H1 (cell line): ENCODE measurements around the gene RHBDD1. TPM values are rescaled to one million over a fixed set of nuclear protein-coding genes. Genes with fewer than 3 reads are reported as not detected.

ENCODE experiments used
- CTCF ChIA-PET: fragments of 300-600 bp; sonication (Branson Sonifier 250); formaldehyde crosslinking; loops from one replicate; lab custom pipeline; 2021; ENCODE audit not compliant: partially characterized antibody; lab: Charles Lee
- POLR2A ChIA-PET: fragments of 300-600 bp; sonication (Branson Sonifier 250); formaldehyde crosslinking; loops from one replicate; lab custom pipeline; 2021; ENCODE audit warnings: inconsistent platforms; ENCODE audit not compliant: partially characterized antibody; lab: Charles Lee
- DNase-seq, 2 experiments: peaks; one replicate each; pipeline versions ENCODE4 v3.0.0 to v3.0.0-alpha.2; 2010 to 2022; ENCODE audit warnings: low spot score in 2 of 2, low read depth in 1 of 2, mixed read lengths in 1 of 2
- FAIRE-seq: peaks from 2 replicates; lab custom pipeline; 2011; peaks lifted over from hg19 to GRCh38; lab: Jason Lieb, UNC
- H2AFZ ChIP-seq: 2 replicates; pipeline ENCODE4 v1.8.1; 2012; ENCODE audit warnings: low read length, inconsistent platforms
- H2AK5ac ChIP-seq: 2 replicates; pipeline ENCODE4 v1.6.1; 2013; ENCODE audit warnings: low read depth, low read length
- H2BK120ac ChIP-seq: replicated peaks from 2 replicates; pipeline ENCODE3; 2013; ENCODE audit warnings: low read depth, low read length, inconsistent platforms
- H2BK12ac ChIP-seq: 2 replicates; pipeline ENCODE4 v1.6.1; 2013; ENCODE audit warnings: low read depth, low read length
- H2BK15ac ChIP-seq: 2 replicates; pipeline ENCODE4 v1.6.1; 2013; ENCODE audit warnings: low read length
- H2BK20ac ChIP-seq: 2 replicates; pipeline ENCODE4 v1.6.1; 2013; ENCODE audit warnings: low read length
- H2BK5ac ChIP-seq: 2 replicates; pipeline ENCODE4 v1.6.1; 2013; ENCODE audit warnings: low read depth, low read length
- H3K14ac ChIP-seq: 2 replicates; pipeline ENCODE4 v1.6.1; 2013; ENCODE audit warnings: inconsistent platforms; ENCODE audit not compliant: insufficient read length
- H3K18ac ChIP-seq: 2 replicates; pipeline ENCODE4 v1.6.1; 2013; ENCODE audit warnings: low read length; ENCODE audit errors: extremely low read depth
- H3K23ac ChIP-seq: 2 replicates; pipeline ENCODE4 v1.6.1; 2013; ENCODE audit warnings: inconsistent platforms; ENCODE audit not compliant: insufficient read length
- H3K23me2 ChIP-seq: 2 replicates; pipeline ENCODE4 v1.6.1; 2013; ENCODE audit warnings: low read depth, low read length
- H3K27ac ChIP-seq: 2 replicates; pipeline ENCODE4 v1.6.1; 2011; ENCODE audit warnings: low read depth, low read length, inconsistent platforms
- H3K27me3 ChIP-seq, 4 experiments: replicated peaks in 1 of 4; 1 replicate in 1 of 4; 2 replicates in 3 of 4; pipeline versions ENCODE4 v1.6.1 to v1.8.1; 2011 to 2013; ENCODE audit warnings: low read length in 3 of 4, mild to moderate bottlenecking in 3 of 4, inconsistent platforms in 2 of 4, mixed read lengths in 2 of 4, moderate library complexity in 1 of 4; ENCODE audit not compliant: control insufficient read depth in 3 of 4, insufficient read depth in 3 of 4; ENCODE audit errors: extremely low read depth in 1 of 4
- H3K36me3 ChIP-seq, 4 experiments: 2 replicates each; pipeline versions ENCODE4 v1.6.1 to v1.8.1; 2011 to 2013; ENCODE audit warnings: mild to moderate bottlenecking in 4 of 4, low read length in 3 of 4, moderate library complexity in 2 of 4, control low read depth in 1 of 4, inconsistent platforms in 1 of 4; ENCODE audit not compliant: insufficient read depth in 4 of 4, control insufficient read depth in 2 of 4
- H3K4ac ChIP-seq: replicated peaks from 2 replicates; pipeline ENCODE3; 2013; ENCODE audit warnings: low read length, low read depth, mixed read lengths, inconsistent platforms; ENCODE audit not compliant: insufficient read length
- H3K4me1 ChIP-seq, 4 experiments: replicated peaks in 1 of 4; 1 replicate in 1 of 4; 2 replicates in 3 of 4; pipeline versions ENCODE4 v1.6.1 to v1.8.1; 2011 to 2013; ENCODE audit warnings: low read length in 3 of 4, inconsistent platforms in 2 of 4, mixed read lengths in 1 of 4; ENCODE audit not compliant: insufficient read depth in 4 of 4, control insufficient read depth in 3 of 4
- H3K4me2 ChIP-seq, 2 experiments: 2 replicates each; pipeline versions ENCODE4 v1.6.1 to v1.8.1; 2011 to 2013; ENCODE audit warnings: low read depth in 2 of 2, low read length in 2 of 2, control low read depth in 1 of 2, inconsistent platforms in 1 of 2, mild to moderate bottlenecking in 1 of 2; ENCODE audit not compliant: insufficient read depth in 1 of 2
- H3K4me3 ChIP-seq, 4 experiments: fragments of 200-600, 300-600 bp in 1 of 4; sonication (generic), shearing (Covaris generic), sonication (Bioruptor Twin) in 1 of 4; 2 replicates each; pipeline versions ENCODE4 v1.5.1 to v1.8.1; 2011 to 2016; ENCODE audit warnings: low read length in 4 of 4, low read depth in 3 of 4, control low read depth in 2 of 4, inconsistent platforms in 2 of 4, mild to moderate bottlenecking in 2 of 4, mixed read lengths in 1 of 4, moderate library complexity in 1 of 4; ENCODE audit not compliant: insufficient read depth in 2 of 4; ENCODE audit errors: extremely low read depth in 1 of 4
- H3K56ac ChIP-seq: replicated peaks from 2 replicates; pipeline ENCODE3; 2013; ENCODE audit warnings: low read depth, mild to moderate bottlenecking, mixed read lengths, low read length, inconsistent platforms; ENCODE audit not compliant: insufficient read length
- H3K79me1 ChIP-seq: 2 replicates; pipeline ENCODE4 v1.6.1; 2013; ENCODE audit warnings: low read depth, low read length, control low read depth
- H3K79me2 ChIP-seq, 2 experiments: 2 replicates each; pipeline versions ENCODE4 v1.6.1 to v1.8.1; 2012 to 2013; ENCODE audit warnings: low read length in 2 of 2, mild to moderate bottlenecking in 2 of 2, inconsistent platforms in 1 of 2; ENCODE audit not compliant: insufficient read depth in 2 of 2, control insufficient read depth in 1 of 2
- H3K9ac ChIP-seq, 4 experiments: replicated peaks in 1 of 4; 1 replicate in 1 of 4; 2 replicates in 3 of 4; pipeline versions ENCODE4 v1.6.1 to v1.8.1; 2011 to 2013; ENCODE audit warnings: low read depth in 3 of 4, low read length in 3 of 4, control low read depth in 2 of 4, mild to moderate bottlenecking in 2 of 4, moderate library complexity in 2 of 4, inconsistent platforms in 1 of 4; ENCODE audit errors: extremely low read depth in 1 of 4
- H3K9me3 ChIP-seq, 2 experiments: 2 replicates each; pipeline versions ENCODE4 v1.6.1 to v1.8.1; 2012 to 2013; ENCODE audit warnings: mild to moderate bottlenecking in 2 of 2, moderate library complexity in 2 of 2, control low read depth in 1 of 2, inconsistent platforms in 1 of 2, low read depth in 1 of 2, low read length in 1 of 2, mixed read lengths in 1 of 2; ENCODE audit not compliant: insufficient read depth in 2 of 2
- H4K20me1 ChIP-seq, 2 experiments: replicated peaks in 1 of 2; 2 replicates each; pipeline versions ENCODE3 to v1.8.1; 2011 to 2013; ENCODE audit warnings: inconsistent platforms in 2 of 2, low read length in 2 of 2, mild to moderate bottlenecking in 1 of 2; ENCODE audit not compliant: insufficient read depth in 2 of 2, control insufficient read depth in 1 of 2
- H4K5ac ChIP-seq: 2 replicates; pipeline ENCODE4 v1.6.1; 2013; ENCODE audit warnings: low read length, low read depth, mixed read lengths, inconsistent platforms; ENCODE audit not compliant: insufficient read length
- H4K8ac ChIP-seq: 2 replicates; pipeline ENCODE4 v1.8.0; 2013; ENCODE audit warnings: mild to moderate bottlenecking, moderate library complexity, low read length, inconsistent platforms; ENCODE audit not compliant: insufficient read depth; ENCODE audit errors: extremely low read depth
- H4K91ac ChIP-seq: replicated peaks from 2 replicates; pipeline ENCODE3; 2013; ENCODE audit warnings: low read length, mixed read lengths, inconsistent platforms; ENCODE audit not compliant: insufficient read length
- EP300 ChIP-seq, 2 experiments: IDR thresholded peaks; 1 replicate in 1 of 2; 2 replicates in 1 of 2; pipeline ENCODE4 v1.6.1; 2011 to 2012; ENCODE audit warnings: low read depth in 2 of 2, low read length in 2 of 2, mild to moderate bottlenecking in 2 of 2, borderline replicate concordance in 1 of 2, inconsistent platforms in 1 of 2, moderate library complexity in 1 of 2
- MAFK ChIP-seq: IDR thresholded peaks from 2 replicates; pipeline ENCODE4 v1.6.1; 2012; ENCODE audit warnings: low read depth, mild to moderate bottlenecking, improper control_type of control experiment, low read length
- POLR2A ChIP-seq, 2 experiments: IDR thresholded peaks; 1 replicate in 1 of 2; 2 replicates in 1 of 2; pipeline ENCODE4 v1.6.1; 2011; ENCODE audit warnings: low read depth in 2 of 2, low read length in 2 of 2, mild to moderate bottlenecking in 2 of 2; ENCODE audit errors: control extremely low read depth in 1 of 2
- RXRA ChIP-seq: IDR thresholded peaks from 2 replicates; pipeline ENCODE4 v1.6.1; 2011; ENCODE audit warnings: low read depth, mild to moderate bottlenecking, low read length, moderate library complexity; ENCODE audit not compliant: insufficient read depth
- SAP30 ChIP-seq: fragments of 300-600 bp; sonication (generic); IDR thresholded peaks from 2 replicates; pipeline ENCODE4 v1.7.1; 2012; ENCODE audit warnings: low read length, moderate library complexity, mild to moderate bottlenecking, inconsistent platforms; ENCODE audit not compliant: insufficient read depth, insufficient replicate concordance
- SIX5 ChIP-seq: IDR thresholded peaks from 2 replicates; pipeline ENCODE4 v1.6.1; 2011; ENCODE audit warnings: mild to moderate bottlenecking, low read depth, low read length
- TEAD4 ChIP-seq: IDR thresholded peaks from 2 replicates; pipeline ENCODE4 v1.6.1; 2012; ENCODE audit warnings: low read depth, low read length, inconsistent platforms, mixed read lengths
- WGBS, 2 experiments: shearing (Covaris generic) in 1 of 2; methylation state at CpG; one replicate each; pipeline versions ENCODE4 v1.1.6 to v1.1.7; 2013 to 2015; ENCODE audit warnings: low lambda C conversion rate in 2 of 2, mixed read lengths in 2 of 2, inconsistent platforms in 1 of 2, low coverage in 1 of 2, missing lambda C conversion rate in 1 of 2; ENCODE audit not compliant: insufficient replicate concordance in 2 of 2, insufficient coverage in 1 of 2, insufficient read length in 1 of 2; ENCODE audit errors: extremely low coverage in 1 of 2, missing lambda C conversion rate in 1 of 2; 5-methylcytosine and 5-hydroxymethylcytosine counted together
- polyA plus RNA-seq, 7 experiments: library from polyadenylated mRNA; depleted of rRNA in 3 of 7; stranded (reverse) in 5 of 7; unstranded in 2 of 7; fragments of >200 nt in 5 of 7; fragments of 200-250 nt in 2 of 7; gene quantifications; 1 replicate in 5 of 7; 2 replicates in 1 of 7; 4 replicates in 1 of 7; pipeline versions ENCODE4 v1.2.1 to v1.2.3, GENCODE V29; 2011 to 2013; ENCODE audit warnings: missing spikeins in 2 of 7, mixed read lengths in 2 of 7
- total RNA-seq: library from RNA; stranded (reverse); fragmentation: NEBNext Ultra II Directional; extraction: Animal tissue kit (Norgen Biotek cat#: 25700); gene quantifications from 2 replicates; pipeline ENCODE4 v1.2.1, GENCODE V29; 2021

The RHBDD1 gene
- total and polyA plus RNA-seq, 2 of the 8 experiments (the other 6 are each of a cell fraction or from before 2014, with no cell fraction given) = 10.5 to 23.1 TPM

DNA sequence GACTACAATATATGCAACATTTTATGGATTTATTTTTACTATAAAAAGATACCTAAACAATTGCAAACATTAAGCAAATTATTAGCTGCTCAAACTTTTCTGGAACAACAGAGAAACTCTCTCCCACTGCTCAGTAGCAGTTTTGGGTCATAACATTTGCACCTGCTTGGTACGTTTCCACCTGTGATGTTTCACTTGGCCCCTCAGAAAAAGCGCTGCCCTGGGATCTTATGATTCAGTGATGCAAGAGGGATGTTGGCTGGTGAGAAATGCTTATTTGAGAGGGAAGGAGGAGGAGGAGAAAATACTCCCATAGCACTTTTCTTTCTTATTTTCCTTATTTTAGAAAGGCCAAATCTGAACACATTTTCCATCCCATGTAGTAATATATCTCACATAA, 45.4 kb upstream of the RHBDD1 start:
- peak overlapping the region in 3 of 4 experiments; percentile 77 to 81 (median 80); a peak in 4 of 7 replicates for H3K9ac ChIP-seq
- no peaks in the 10 kb centered on the region for H3K27me3 ChIP-seq
- H3K14ac ChIP-seq = no peak overlapping the region
- H3K27ac ChIP-seq = 0 out of 2 replicates have a peak overlapping the region, but pooled peaks have one; percentile 11
- no peak overlapping the region for H2AK5ac ChIP-seq
- no peak overlapping the region for H2BK120ac ChIP-seq
- H3K4me1 ChIP-seq = peaks cover 10 to 17% (median 12%) of the 10 kb centered on the region in 4 experiments
- 0 out of 2 replicates have a peak, but pooled peaks cover 1% of the 10 kb centered on the region for H3K79me1 ChIP-seq
- H3K4me2 ChIP-seq = peak overlapping the region; percentile 71 to 95
- no peak overlapping the region for H4K91ac ChIP-seq
- H3K4ac ChIP-seq = no peak overlapping the region
- no peak overlapping the region for H4K5ac ChIP-seq
- POLR2A ChIA-PET = interaction anchor here (0.8 to 1.5 kb wide), 6 partner anchors 8 to 45 kb away, joined by 3 to 6 read pairs (median 4); partner anchors contain the start of genes IRS1 and RHBDD1
- 96% methylated on average over 2 of the region's 2 CpGs; no CpG with 5 or more reads in 1 of the 2 experiments for WGBS, 2 experiments
- H2BK20ac ChIP-seq = no peak overlapping the region
- no peak overlapping the region for H2BK15ac ChIP-seq
- H3K79me2 ChIP-seq = peaks cover 0 to 81% of the 10 kb centered on the region in 2 experiments; a peak in 3 of 4 replicates
- DNase-seq = no peak
- TF ChIP-seq POLR2A (IDR thresholded peaks at IDR 0.05; ENCODE audit: control extremely low read depth in 1 of 2, low read depth in 2 of 2, low read length in 2 of 2) (peak in 1 of 2 experiments; percentile 50; a peak in 1 of 3 replicates), EP300 (IDR thresholded peaks at IDR 0.05; ENCODE audit: borderline replicate concordance in 1 of 2, low read depth in 2 of 2, low read length in 2 of 2) (no peak), SAP30 (no peak), SIX5 (no peak), MAFK (no peak), TEAD4 (no peak), RXRA (no peak)
- no peak overlapping the region for H4K8ac ChIP-seq
- H3K23me2 ChIP-seq = peaks cover 8% of the 10 kb centered on the region; the same call in 1 of the 2 replicates
- H3K18ac ChIP-seq = no peak overlapping the region; the same call in 1 of the 2 replicates
- H2BK5ac ChIP-seq = no peak overlapping the region
- no peak for FAIRE-seq
- H3K9me3 ChIP-seq = no peaks in the 10 kb centered on the region
- no peak overlapping the region for H2AFZ ChIP-seq
- peak overlapping the region; percentile 27 to 59 (median 44); a peak in 7 of 8 replicates for H3K4me3 ChIP-seq
- H4K20me1 ChIP-seq = peaks cover 2% of the 10 kb centered on the region in 2 experiments
- H3K56ac ChIP-seq = no peak overlapping the region
- CTCF ChIA-PET = interaction anchor here (0.6 to 1.8 kb wide), 6 partner anchors 10 to 1121 kb away, joined by 3 to 10 read pairs (median 3); no protein-coding TSS in a partner anchor
- H3K23ac ChIP-seq = no peak overlapping the region
- peaks cover 0 to 10% (median 0%) of the 10 kb centered on the region in 4 experiments; a peak in 2 of 8 replicates for H3K36me3 ChIP-seq
- peak overlapping the region; percentile 91; the same call in 1 of the 2 replicates for H2BK12ac ChIP-seq
